Chondrocyte (in vitro differentiated cells): Measurements from ENCODE around the gene B3GAT3. TPM values are rescaled to one million over a fixed set of nuclear protein-coding genes. Genes with fewer than 3 reads are reported as not detected.
"Not testable (repeated sequence)": the region's sequence is repeated elsewhere in the genome, so short reads cannot be mapped to it uniquely, and the experiment has no call there.

Experiments used
- DNase-seq: peaks from one replicate; pipeline ENCODE4 v3.0.0; 2021; ENCODE audit warnings: mixed read lengths, low spot score
- H3K27ac Mint-ChIP-seq: one replicate; pipeline ENCODE4 v1.8.0; 2021; ENCODE audit warnings: mild to moderate bottlenecking, moderate library complexity, mixed read lengths; ENCODE audit not compliant: unreplicated experiment
- H3K27me3 Mint-ChIP-seq: 2 replicates; pipeline ENCODE4 v1.8.0; 2021; ENCODE audit warnings: low read depth, mixed read lengths
- H3K36me3 Mint-ChIP-seq: 2 replicates; pipeline ENCODE4 v1.8.0; 2021; ENCODE audit warnings: low read depth, mixed read lengths
- H3K4me1 Mint-ChIP-seq: 2 replicates; pipeline ENCODE4 v1.8.0; 2021; ENCODE audit warnings: low read depth, mild to moderate bottlenecking, mixed read lengths
- H3K4me3 Mint-ChIP-seq: one replicate; pipeline ENCODE4 v1.8.0; 2021; ENCODE audit warnings: mild to moderate bottlenecking, moderate library complexity, mixed read lengths; ENCODE audit not compliant: unreplicated experiment
- H3K9me3 Mint-ChIP-seq: 2 replicates; pipeline ENCODE4 v1.8.0; 2021; ENCODE audit warnings: low read depth, mixed read lengths
- CTCF ChIP-seq: fragments of 200-600 bp; sonication (generic); IDR thresholded peaks from 2 replicates; pipeline ENCODE4 v1.5.0; 2021; ENCODE audit warnings: antibody characterized with exemption, mild to moderate bottlenecking, moderate library complexity
- total RNA-seq: library from RNA; stranded (reverse); gene quantifications from 3 replicates; pipeline ENCODE4 v1.2.1, GENCODE V29; 2021

The B3GAT3 gene
- total RNA-seq, 1 donor from 2014 or later, result 37.7 TPM

GRCh38 chr11:62575156-62575555 lies 46.6 kb downstream of the B3GAT3 start:
- no peak for TF ChIP-seq CTCF
- Mint-ChIP-seq H3K4me1 (peaks cover 52% of the 10 kb centered on the region), H3K9me3 (no peaks in the 10 kb centered on the region), H3K27me3 (no peaks in the 10 kb centered on the region), H3K36me3 (peaks cover 24% of the 10 kb centered on the region), H3K4me3 (peak overlapping the region; percentile 99), H3K27ac (peak overlapping the region; percentile 98)
- peak; percentile 92 for DNase-seq

GRCh38 chr11:62574363-62575071 lies 47.3 kb downstream of the B3GAT3 start:
- TF ChIP-seq CTCF, result no peak
- H3K27me3 Mint-ChIP-seq, result no peaks in the 10 kb centered on the region
- peak; percentile 38 for DNase-seq
- no peaks in the 10 kb centered on the region for H3K9me3 Mint-ChIP-seq
- H3K4me1 Mint-ChIP-seq, result peaks cover 58% of the 10 kb centered on the region
- peaks cover 27% of the 10 kb centered on the region for H3K36me3 Mint-ChIP-seq
- peak overlapping the region; percentile 98 for H3K27ac Mint-ChIP-seq
- H3K4me3 Mint-ChIP-seq, result peak overlapping the region; percentile 99

- TF ChIP-seq CTCF, result no peak
- Mint-ChIP-seq H3K27me3 (no peaks in the 10 kb centered on the region), H3K27ac (peak within 1 kb of the TSS; percentile 98), H3K4me1 (peaks cover 60% of the 10 kb centered on the region), H3K9me3 (no peaks in the 10 kb centered on the region), H3K4me3 (peak within 1 kb of the TSS; percentile 99), H3K36me3 (peaks cover 27% of the 10 kb centered on the region)
- peak; percentile 99 for DNase-seq
These were observed 48.0 kb downstream of the B3GAT3 start, which contains the start of gene EEF1G for GRCh38 chr11:62573592-62574362. EEF1G (minus strand) TSS chr11:62573891; CDS start chr11:62573842, 49 bp downstream.

GRCh38 chr11:62573006-62573591 lies 48.7 kb downstream of the B3GAT3 start:
- H3K27me3 Mint-ChIP-seq, result no peaks in the 10 kb centered on the region
- H3K27ac Mint-ChIP-seq, result peak overlapping the region; percentile 98
- H3K4me3 Mint-ChIP-seq, result peak overlapping the region; percentile 99
- H3K36me3 Mint-ChIP-seq, result peaks cover 27% of the 10 kb centered on the region
- no peaks in the 10 kb centered on the region for H3K9me3 Mint-ChIP-seq
- no peak for DNase-seq
- TF ChIP-seq CTCF, result no peak
- H3K4me1 Mint-ChIP-seq, result peaks cover 60% of the 10 kb centered on the region

GRCh38 chr11:62572431-62572830 lies 49.4 kb downstream of the B3GAT3 start:
- no peak for TF ChIP-seq CTCF
- Mint-ChIP-seq H3K27ac (peak overlapping the region; percentile 98), H3K36me3 (peaks cover 29% of the 10 kb centered on the region), H3K9me3 (no peaks in the 10 kb centered on the region), H3K4me3 (peak overlapping the region; percentile 99), H3K27me3 (no peaks in the 10 kb centered on the region), H3K4me1 (peaks cover 60% of the 10 kb centered on the region)
- no peak for DNase-seq

GRCh38 chr11:62571493-62571892 lies 50.3 kb downstream of the B3GAT3 start:
- H3K9me3 Mint-ChIP-seq, DNase-seq, H3K27me3 Mint-ChIP-seq, H3K4me3 Mint-ChIP-seq: not testable (repeated sequence)
- H3K27ac Mint-ChIP-seq, result peak overlapping the region; percentile 74
- peaks cover 54% of the 10 kb centered on the region for H3K4me1 Mint-ChIP-seq
- peaks cover 33% of the 10 kb centered on the region for H3K36me3 Mint-ChIP-seq

- DNase-seq, H3K4me3 Mint-ChIP-seq, H3K9me3 Mint-ChIP-seq, H3K27me3 Mint-ChIP-seq: not testable (repeated sequence)
- peaks cover 55% of the 10 kb centered on the region for H3K4me1 Mint-ChIP-seq
- peaks cover 37% of the 10 kb centered on the region for H3K36me3 Mint-ChIP-seq
- H3K27ac Mint-ChIP-seq, result peak overlapping the region; percentile 19
These were observed 50.9 kb downstream of the B3GAT3 start for GRCh38 chr11:62570903-62571302.
